ENCODE data around the gene DDX11. TPM values are rescaled to one million over a fixed set of nuclear protein-coding genes. Genes with fewer than 3 reads are reported as not detected.

The DDX11 gene
- total RNA-seq, 2 donors from 2014 or later = 6.9 to 18.2 TPM

Other genes starting within 250 kb of the DDX11 start
- 1 to 10 TPM; 2.5 to 3.8 TPM for gene TSPAN11, start 147.1 kb upstream of the DDX11 start, total RNA-seq